Liver (tissue), 9 donors: ENCODE data around the gene QDPR. TPM values are rescaled to one million over a fixed set of nuclear protein-coding genes. Genes with fewer than 3 reads are reported as not detected.

Experiments
- DNase-seq: peaks from one replicate; pipeline ENCODE4 v3.0.0-alpha.2; 2017; ENCODE audit warnings: low spot score
- H3K27ac ChIP-seq, 2 donors: one replicate each; pipeline ENCODE4 v1.7.0; 2013; ENCODE audit warnings: inconsistent platforms in 2 of 2, low read length in 2 of 2, control low read depth in 1 of 2, low read depth in 1 of 2, mild to moderate bottlenecking in 1 of 2
- H3K27me3 ChIP-seq, 4 donors: one replicate each; pipeline versions ENCODE4 v1.6.1 to v1.7.0; 2013; ENCODE audit warnings: low read length in 3 of 4, inconsistent platforms in 1 of 4, mild to moderate bottlenecking in 1 of 4, moderate library complexity in 1 of 4; ENCODE audit not compliant: control insufficient read depth in 4 of 4, insufficient read depth in 4 of 4
- H3K36me3 ChIP-seq, 4 donors: one replicate each; pipeline versions ENCODE4 v1.6.1 to v1.7.0; 2013; ENCODE audit warnings: low read length in 3 of 4, mild to moderate bottlenecking in 3 of 4, low read depth in 1 of 4, moderate library complexity in 1 of 4; ENCODE audit not compliant: control insufficient read depth in 4 of 4, insufficient read depth in 3 of 4
- H3K4me1 ChIP-seq, 4 donors: one replicate each; pipeline versions ENCODE4 v1.6.1 to v1.7.0; 2013; ENCODE audit warnings: low read length in 3 of 4, mild to moderate bottlenecking in 3 of 4, moderate library complexity in 1 of 4; ENCODE audit not compliant: control insufficient read depth in 4 of 4, insufficient read depth in 4 of 4
- H3K4me3 ChIP-seq, 3 donors: one replicate each; pipeline versions ENCODE4 v1.6.1 to v1.7.0; 2013; ENCODE audit warnings: low read length in 3 of 3, control low read depth in 1 of 3, low read depth in 1 of 3, mild to moderate bottlenecking in 1 of 3
- H3K9ac ChIP-seq, 2 donors: one replicate each; pipeline ENCODE4 v1.7.0; 2013; ENCODE audit warnings: low read length in 2 of 2, mild to moderate bottlenecking in 2 of 2, moderate library complexity in 2 of 2, control low read depth in 1 of 2, low read depth in 1 of 2
- H3K9me3 ChIP-seq, 4 donors: one replicate each; pipeline versions ENCODE4 v1.6.1 to v1.7.0; 2013; ENCODE audit warnings: low read length in 3 of 4; ENCODE audit not compliant: control insufficient read depth in 4 of 4
- ATF3 ChIP-seq: IDR thresholded peaks from 2 replicates; pipeline ENCODE4 v1.6.1; 2016; ENCODE audit warnings: antibody characterized with exemption
- EGR1 ChIP-seq, 2 donors: IDR thresholded peaks; 2 replicates each; pipeline ENCODE4 v1.6.1; 2016 to 2018; ENCODE audit warnings: antibody characterized with exemption in 2 of 2, low read depth in 2 of 2
- FOXA1 ChIP-seq: IDR thresholded peaks from 2 replicates; pipeline ENCODE4 v1.6.1; 2016; ENCODE audit warnings: antibody characterized with exemption
- FOXA2 ChIP-seq: IDR thresholded peaks from 2 replicates; pipeline ENCODE4 v1.6.1; 2016; ENCODE audit warnings: antibody characterized with exemption
- GABPA ChIP-seq, 2 donors: IDR thresholded peaks in 1 of 2; conservative IDR thresholded peaks in 1 of 2; 2 replicates each; pipeline ENCODE4 v1.6.1; 2016; ENCODE audit warnings: antibody characterized with exemption in 2 of 2, mild to moderate bottlenecking in 1 of 2, moderate library complexity in 1 of 2
- HNF4A ChIP-seq, 2 donors: conservative IDR thresholded peaks; 2 replicates each; pipeline ENCODE4 v1.6.1; 2016; ENCODE audit warnings: antibody characterized with exemption in 2 of 2, mild to moderate bottlenecking in 2 of 2
- HNF4G ChIP-seq: IDR thresholded peaks from 2 replicates; pipeline ENCODE4 v1.6.1; 2016; ENCODE audit warnings: antibody characterized with exemption
- JUND ChIP-seq, 2 donors: IDR thresholded peaks; 2 replicates each; pipeline ENCODE4 v1.6.1; 2016; ENCODE audit warnings: antibody characterized with exemption in 2 of 2
- MAX ChIP-seq: IDR thresholded peaks from 2 replicates; pipeline ENCODE4 v1.6.1; 2016; ENCODE audit warnings: antibody characterized with exemption
- NR2F2 ChIP-seq: IDR thresholded peaks from 2 replicates; pipeline ENCODE4 v1.6.1; 2016; ENCODE audit warnings: antibody characterized with exemption
- RAD21 ChIP-seq, 2 donors: IDR thresholded peaks; 2 replicates each; pipeline ENCODE4 v1.6.1; 2016; ENCODE audit warnings: antibody characterized with exemption in 2 of 2, mild to moderate bottlenecking in 2 of 2
- REST ChIP-seq: IDR thresholded peaks from 2 replicates; pipeline ENCODE4 v1.6.1; 2016; ENCODE audit warnings: antibody characterized with exemption, mild to moderate bottlenecking
- RXRA ChIP-seq, 2 donors: IDR thresholded peaks; 2 replicates each; pipeline ENCODE4 v1.6.1; 2017 to 2018; ENCODE audit warnings: antibody characterized with exemption in 2 of 2, mild to moderate bottlenecking in 1 of 2
- SP1 ChIP-seq: IDR thresholded peaks from 2 replicates; pipeline ENCODE4 v1.6.1; 2018; ENCODE audit warnings: antibody characterized with exemption, mild to moderate bottlenecking
- TAF1 ChIP-seq: conservative IDR thresholded peaks from 2 replicates; pipeline ENCODE4 v1.6.1; 2016; ENCODE audit warnings: antibody characterized with exemption, mild to moderate bottlenecking
- YY1 ChIP-seq: IDR thresholded peaks from 2 replicates; pipeline ENCODE4 v1.6.1; 2016; ENCODE audit warnings: antibody characterized with exemption, mild to moderate bottlenecking
- ZBTB33 ChIP-seq: IDR thresholded peaks from 2 replicates; pipeline ENCODE4 v1.6.1; 2016; ENCODE audit warnings: antibody characterized with exemption
- WGBS: extraction: QIAGEN DNeasy Blood & Tissue Kit; methylation state at CpG from one replicate; pipeline ENCODE4 v1.1.7; 2013; 5-methylcytosine and 5-hydroxymethylcytosine counted together
- polyA plus RNA-seq, 2 donors: library from polyadenylated mRNA; stranded (reverse) in 1 of 2; unstranded in 1 of 2; fragments of 200-250 nt in 1 of 2; fragments of >200 nt in 1 of 2; fragmentation: Nextera tagmentation in 1 of 2; extraction: Ambion mirVana in 1 of 2; gene quantifications; one replicate each; pipeline versions ENCODE4 v1.2.1 to v1.2.3, GENCODE V29; 2013 to 2015
- total RNA-seq, 2 donors: library from RNA; depleted of rRNA; stranded (reverse); fragments of >200 nt; gene quantifications; one replicate each; pipeline ENCODE4 v1.2.3, GENCODE V29; 2014
- donor health status: healthy.
- donor health status: healthy.
- donor health status: healthy.
- donor health status: healthy.
- donor health status: healthy.

The QDPR gene
- total and polyA plus RNA-seq, 4 donors: 38.0 to 137 (median 104) TPM

- no peak overlapping the region for H3K4me3 ChIP-seq
- H3K36me3 ChIP-seq: no peaks in the 10 kb centered on the region
- no peaks in the 10 kb centered on the region for H3K9me3 ChIP-seq
- TF ChIP-seq RAD21 (IDR thresholded peaks at IDR 0.05) (no peak), SP1 (no peak), JUND (IDR thresholded peaks at IDR 0.05) (no peak), REST (no peak), FOXA2 (no peak), EGR1 (IDR thresholded peaks at IDR 0.05; ENCODE audit: low read depth in 2 of 2) (no peak), MAX (no peak), HNF4G (no peak), HNF4A (conservative IDR thresholded peaks at IDR 0.05) (no peak), YY1 (no peak), RXRA (IDR thresholded peaks at IDR 0.05) (no peak), ZBTB33 (no peak), NR2F2 (no peak), GABPA (IDR thresholded peaks at IDR 0.05 in 1 of 2, conservative IDR thresholded peaks at IDR 0.05 in 1 of 2) (no peak), FOXA1 (no peak), TAF1 (no peak), ATF3 (no peak)
- H3K9ac ChIP-seq: no peak overlapping the region
- H3K27ac ChIP-seq: no peak overlapping the region
- H3K4me1 ChIP-seq: no peaks in the 10 kb centered on the region
- no peak for DNase-seq
- H3K27me3 ChIP-seq: no peaks in the 10 kb centered on the region
These were observed 36.4 kb downstream of the QDPR start for GRCh38 chr4:17475481-17475880.

- DNase-seq: no peak
- no peaks in the 10 kb centered on the region for H3K9me3 ChIP-seq
- no peak overlapping the region for H3K27ac ChIP-seq
- no peaks in the 10 kb centered on the region for H3K4me1 ChIP-seq
- no peak overlapping the region for H3K4me3 ChIP-seq
- WGBS: 88% methylated on average over 11 of the region's 11 CpGs
- H3K36me3 ChIP-seq: no peaks in the 10 kb centered on the region
- no peak overlapping the region for H3K9ac ChIP-seq
- H3K27me3 ChIP-seq: no peaks in the 10 kb centered on the region
- no peak for TF ChIP-seq RAD21 (IDR thresholded peaks at IDR 0.05)
- no peak for TF ChIP-seq HNF4A (conservative IDR thresholded peaks at IDR 0.05)
- no peak for TF ChIP-seq TAF1
- no peak for TF ChIP-seq GABPA (IDR thresholded peaks at IDR 0.05 in 1 of 2, conservative IDR thresholded peaks at IDR 0.05 in 1 of 2)
- no peak for TF ChIP-seq REST
- TF ChIP-seq YY1: no peak
- no peak for TF ChIP-seq FOXA2
- no peak for TF ChIP-seq ZBTB33
- TF ChIP-seq JUND (IDR thresholded peaks at IDR 0.05): no peak
- TF ChIP-seq ATF3: no peak
- no peak for TF ChIP-seq HNF4G
- TF ChIP-seq RXRA (IDR thresholded peaks at IDR 0.05): no peak
- no peak for TF ChIP-seq MAX
- no peak for TF ChIP-seq FOXA1
- no peak for TF ChIP-seq EGR1 (IDR thresholded peaks at IDR 0.05; ENCODE audit: low read depth in 2 of 2)
These were observed 41.8 kb downstream of the QDPR start for GRCh38 chr4:17469931-17470674.
